K562 (cell line): ENCODE data around the gene HDLBP. TPM values are rescaled to one million over a fixed set of nuclear protein-coding genes. Genes with fewer than 3 reads are reported as not detected.

Experiments used
- ATAC-seq: fragments of 200-7000 bp; cut with Tn5 transposase; 3 replicates; pipeline ENCODE4 v1.9.1; 2020; ENCODE audit warnings: moderate library complexity
- BruUV-seq: library from RNA; stranded (reverse); fragments of 400-500 nt; replicated peaks from 2 replicates; lab custom pipeline; 2021; lab: Mats Ljungman, UMichigan
- CTCF ChIA-PET: fragments of 300-600 bp; formaldehyde crosslinking; extraction: SDS; loops from one replicate; lab custom pipeline; 2021; ENCODE audit warnings: low intra/inter-chr PET ratio; lab: Yijun Ruan, JAX
- POLR2A ChIA-PET: fragments of 300-600, 350-650 bp; sonication (Branson Sonifier 250); formaldehyde crosslinking; extraction: SDS; loops from one replicate; lab custom pipeline; 2021; ENCODE audit warnings: antibody characterized with exemption, inconsistent platforms; lab: Yijun Ruan, JAX
- DNase-seq, 4 experiments: peaks; one replicate each; pipeline versions ENCODE4 v3.0.0 to v3.0.0-alpha.2; 2011 to 2018; ENCODE audit warnings: low spot score in 3 of 4, mixed read lengths in 3 of 4; ENCODE audit errors: extremely low read depth in 1 of 4
- FAIRE-seq: peaks from 2 replicates; lab custom pipeline; 2011; peaks lifted over from hg19 to GRCh38; lab: Jason Lieb, UNC
- H2AFZ ChIP-seq: 2 replicates; pipeline ENCODE4 v1.6.0; 2011; ENCODE audit warnings: low read depth, low read length, control low read depth, inconsistent platforms
- H3K27ac ChIP-seq: fragments of 200-600 bp; 3 replicates; pipeline ENCODE4 v1.8.0; 2011; ENCODE audit warnings: low read depth, mild to moderate bottlenecking, control low read depth, inconsistent platforms, low read length, moderate library complexity, mixed read lengths; ENCODE audit errors: extremely low read depth
- H3K27me3 ChIP-seq, 2 experiments: fragments of 300-600 bp in 1 of 2; 2 replicates in 1 of 2; 3 replicates in 1 of 2; pipeline versions ENCODE4 v1.6.0 to v1.8.0; 2011; ENCODE audit warnings: inconsistent platforms in 2 of 2, low read length in 2 of 2, mild to moderate bottlenecking in 1 of 2, mixed read lengths in 1 of 2, moderate library complexity in 1 of 2; ENCODE audit not compliant: control insufficient read depth in 2 of 2, insufficient read depth in 2 of 2
- H3K36me3 ChIP-seq: fragments of 300-600 bp; 3 replicates; pipeline ENCODE4 v1.8.0; 2011; ENCODE audit warnings: mild to moderate bottlenecking, low read length, inconsistent platforms; ENCODE audit not compliant: control insufficient read depth, insufficient read depth
- H3K4me1 ChIP-seq, 2 experiments: fragments of 200-600 bp in 1 of 2; replicated peaks in 1 of 2; 2 replicates in 1 of 2; 3 replicates in 1 of 2; pipeline versions ENCODE4 v1.5.1 to v1.8.0; 2011; ENCODE audit warnings: inconsistent platforms in 2 of 2, low read length in 2 of 2, mild to moderate bottlenecking in 1 of 2, mixed read lengths in 1 of 2, moderate library complexity in 1 of 2; ENCODE audit not compliant: control insufficient read depth in 2 of 2, insufficient read depth in 2 of 2
- H3K4me2 ChIP-seq: 2 replicates; pipeline ENCODE4 v1.6.1; 2011; ENCODE audit warnings: low read length, control low read depth, inconsistent platforms, mixed read lengths; ENCODE audit not compliant: insufficient read depth
- H3K4me3 ChIP-seq: fragments of 200-600 bp; sonication (generic), shearing (Covaris generic); 2 replicates; pipeline ENCODE4 v1.5.1; 2016; ENCODE audit warnings: control low read depth, inconsistent platforms
- H3K79me2 ChIP-seq: fragments of 200-600 bp; 3 replicates; pipeline ENCODE4 v1.8.0; 2011; ENCODE audit warnings: low read length, inconsistent platforms; ENCODE audit not compliant: control insufficient read depth, insufficient read depth
- H3K9ac ChIP-seq, 2 experiments: 2 replicates each; pipeline versions ENCODE4 v1.6.0 to v1.6.1; 2011; ENCODE audit warnings: low read depth in 2 of 2, low read length in 2 of 2, control low read depth in 1 of 2, inconsistent platforms in 1 of 2, mild to moderate bottlenecking in 1 of 2, mixed read lengths in 1 of 2; ENCODE audit not compliant: insufficient read depth in 1 of 2
- H3K9me1 ChIP-seq: one replicate; pipeline ENCODE4 v1.6.0; 2011; ENCODE audit warnings: inconsistent platforms, mild to moderate bottlenecking, low read length, moderate library complexity; ENCODE audit not compliant: control insufficient read depth, insufficient read depth
- H3K9me3 ChIP-seq: replicated peaks from 2 replicates; pipeline ENCODE4 v1.5.1; 2011; ENCODE audit warnings: low read depth, low read length, inconsistent platforms; ENCODE audit not compliant: control insufficient read depth, insufficient read depth
- H4K20me1 ChIP-seq: replicated peaks from 2 replicates; pipeline ENCODE4 v1.6.1; 2011; ENCODE audit warnings: low read length, inconsistent platforms, mixed read lengths; ENCODE audit not compliant: control insufficient read depth, insufficient read depth
- ELK3 ChIP-seq: fragments of 450-650 bp; formaldehyde crosslinking; IDR thresholded peaks from 2 replicates; pipeline ENCODE4 v1.4.0; 2020; ENCODE audit warnings: mild to moderate bottlenecking
- ETS1 ChIP-seq: conservative IDR thresholded peaks from 2 replicates; pipeline ENCODE4 v1.6.1; 2011; ENCODE audit warnings: low read depth, mild to moderate bottlenecking, low read length; ENCODE audit not compliant: control insufficient read depth
- HDAC6 ChIP-seq: IDR thresholded peaks from 2 replicates; pipeline ENCODE4 v1.6.1; 2012; ENCODE audit warnings: low read depth, mild to moderate bottlenecking, control low read depth, inconsistent platforms, low read length, moderate library complexity
- MTA3 ChIP-seq: fragments of 450-650 bp; formaldehyde crosslinking; IDR thresholded peaks from 2 replicates; pipeline ENCODE4 v1.6.1; 2017; ENCODE audit warnings: mild to moderate bottlenecking, borderline replicate concordance
- ZBTB9 ChIP-seq: fragments of 450-650 bp; formaldehyde crosslinking; IDR thresholded peaks from 2 replicates; pipeline ENCODE4 v1.4.0; 2020; ENCODE audit warnings: mild to moderate bottlenecking, moderate library complexity
- WGBS: fragments of 100-300 bp; shearing (Covaris generic); methylation state at CpG from one replicate; pipeline ENCODE4 v1.1.6; 2016; ENCODE audit warnings: low coverage, mixed read lengths; ENCODE audit not compliant: insufficient coverage; ENCODE audit errors: missing lambda C conversion rate; 5-methylcytosine and 5-hydroxymethylcytosine counted together
- in situ Hi-C: fragments of 300-500 bp; cut with MboI; formaldehyde crosslinking; loops from 4 replicates; pipeline ENCODE4 v1.15.0; 2018; ENCODE audit warnings: inconsistent platforms, mixed read lengths
- intact Hi-C: fragments of 100-400 bp; cut with micrococcal nuclease; formaldehyde crosslinking; loops from 2 replicates; pipeline ENCODE4 v1.14.2; 2022
- polyA plus RNA-seq, 8 experiments: library from polyadenylated mRNA; depleted of rRNA in 4 of 8; stranded (reverse) in 5 of 8; unstranded in 3 of 8; fragments of >200 nt; fragmentation: Nextera tagmentation in 2 of 8; fragmentation: Illumina TruSeq in 1 of 8; extraction: Ambion mirVana in 2 of 8; extraction: Trizol in 1 of 8; gene quantifications; 2 replicates each; pipeline versions ENCODE4 v1.2.1 to v1.2.3, GENCODE V29; 2011 to 2014; ENCODE audit warnings: inconsistent platforms in 1 of 8, missing spikeins in 1 of 8
- total RNA-seq, 7 experiments: library from RNA; depleted of rRNA in 6 of 7; stranded (reverse); fragments of >200 nt in 6 of 7; fragmentation: Illumina TruSeq in 2 of 7; extraction: Trizol in 2 of 7; gene quantifications; 2 replicates each; pipeline versions ENCODE4 v1.2.1 to v1.2.3, GENCODE V29; 2011 to 2021; ENCODE audit warnings: low replicate concordance in 1 of 7
- TF ChIP-seq, protein P1 (sequence below): sonication (generic); formaldehyde crosslinking; IDR thresholded peaks from 2 replicates; pipeline ENCODE4 v1.8.1; 2023; ENCODE audit warnings: missing genetic modification reagents, mild to moderate bottlenecking, borderline replicate concordance

HDLBP gene
- total and polyA plus RNA-seq, 9 of the 15 experiments (the other 6 are each of a cell fraction or from before 2014, with no cell fraction given) = 24.4 to 378 (median 146) TPM

DNA sequence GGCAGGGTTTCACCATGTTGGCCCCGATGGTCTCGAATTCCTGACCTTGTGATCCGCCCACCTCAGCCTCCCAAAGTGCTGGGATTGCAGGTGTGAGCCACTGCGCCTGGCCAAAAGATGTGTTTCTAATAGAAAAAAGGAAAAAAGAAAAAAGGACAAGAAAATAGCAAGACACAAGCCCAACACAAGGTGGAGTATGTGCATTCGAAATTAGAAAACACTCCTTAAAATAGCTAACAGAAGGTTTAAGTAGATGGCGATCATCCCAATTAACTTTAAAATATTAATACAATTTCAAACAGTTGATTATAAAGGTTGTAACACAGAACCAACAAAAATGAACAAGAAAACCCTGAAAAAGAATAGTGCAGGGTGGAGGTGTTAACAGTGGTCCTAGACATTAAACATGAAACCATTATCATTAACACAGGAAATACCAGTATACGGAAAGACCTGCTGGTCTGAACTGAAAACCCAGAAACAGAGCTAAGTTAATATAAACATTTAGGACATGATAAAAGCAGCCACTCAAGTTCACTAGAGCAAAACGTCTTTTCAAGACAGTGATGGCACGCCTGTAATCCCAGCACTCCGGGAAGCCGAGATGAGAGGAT is 57.9 kb downstream of the HDLBP start:
- H3K9me1 ChIP-seq = no peaks in the 10 kb centered on the region
- in situ Hi-C loops (no loop called here), intact Hi-C loops (no loop called here)
- H3K9ac ChIP-seq = no peak overlapping the region
- H3K4me2 ChIP-seq = no peak overlapping the region
- TF ChIP-seq ZBTB9 (no peak), ETS1 (no peak), MTA3 (no peak), ELK3 (no peak), HDAC6 (no peak)
- TF ChIP-seq, protein P1, sequence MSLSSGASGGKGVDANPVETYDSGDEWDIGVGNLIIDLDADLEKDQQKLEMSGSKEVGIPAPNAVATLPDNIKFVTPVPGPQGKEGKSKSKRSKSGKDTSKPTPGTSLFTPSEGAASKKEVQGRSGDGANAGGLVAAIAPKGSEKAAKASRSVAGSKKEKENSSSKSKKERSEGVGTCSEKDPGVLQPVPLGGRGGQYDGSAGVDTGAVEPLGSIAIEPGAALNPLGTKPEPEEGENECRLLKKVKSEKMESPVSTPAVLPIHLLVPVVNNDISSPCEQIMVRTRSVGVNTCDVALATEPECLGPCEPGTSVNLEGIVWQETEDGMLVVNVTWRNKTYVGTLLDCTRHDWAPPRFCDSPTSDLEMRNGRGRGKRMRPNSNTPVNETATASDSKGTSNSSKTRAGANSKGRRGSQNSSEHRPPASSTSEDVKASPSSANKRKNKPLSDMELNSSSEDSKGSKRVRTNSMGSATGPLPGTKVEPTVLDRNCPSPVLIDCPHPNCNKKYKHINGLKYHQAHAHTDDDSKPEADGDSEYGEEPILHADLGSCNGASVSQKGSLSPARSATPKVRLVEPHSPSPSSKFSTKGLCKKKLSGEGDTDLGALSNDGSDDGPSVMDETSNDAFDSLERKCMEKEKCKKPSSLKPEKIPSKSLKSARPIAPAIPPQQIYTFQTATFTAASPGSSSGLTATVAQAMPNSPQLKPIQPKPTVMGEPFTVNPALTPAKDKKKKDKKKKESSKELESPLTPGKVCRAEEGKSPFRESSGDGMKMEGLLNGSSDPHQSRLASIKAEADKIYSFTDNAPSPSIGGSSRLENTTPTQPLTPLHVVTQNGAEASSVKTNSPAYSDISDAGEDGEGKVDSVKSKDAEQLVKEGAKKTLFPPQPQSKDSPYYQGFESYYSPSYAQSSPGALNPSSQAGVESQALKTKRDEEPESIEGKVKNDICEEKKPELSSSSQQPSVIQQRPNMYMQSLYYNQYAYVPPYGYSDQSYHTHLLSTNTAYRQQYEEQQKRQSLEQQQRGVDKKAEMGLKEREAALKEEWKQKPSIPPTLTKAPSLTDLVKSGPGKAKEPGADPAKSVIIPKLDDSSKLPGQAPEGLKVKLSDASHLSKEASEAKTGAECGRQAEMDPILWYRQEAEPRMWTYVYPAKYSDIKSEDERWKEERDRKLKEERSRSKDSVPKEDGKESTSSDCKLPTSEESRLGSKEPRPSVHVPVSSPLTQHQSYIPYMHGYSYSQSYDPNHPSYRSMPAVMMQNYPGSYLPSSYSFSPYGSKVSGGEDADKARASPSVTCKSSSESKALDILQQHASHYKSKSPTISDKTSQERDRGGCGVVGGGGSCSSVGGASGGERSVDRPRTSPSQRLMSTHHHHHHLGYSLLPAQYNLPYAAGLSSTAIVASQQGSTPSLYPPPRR (CRISPR knock-in tag) = no peak
- FAIRE-seq (no peak), DNase-seq (no peak), ATAC-seq (no peak)
- H3K79me2 ChIP-seq = no peaks in the 10 kb centered on the region; the same call in 2 of the 3 replicates
- no peak overlapping the region for H3K4me3 ChIP-seq
- no peak overlapping the region for H3K27ac ChIP-seq
- H3K36me3 ChIP-seq = peaks cover 88% of the 10 kb centered on the region
- CTCF ChIA-PET = interaction anchor here (1.1 kb wide), 1 partner anchor 402 kb away, joined by 3 read pairs; no protein-coding TSS in a partner anchor
- no TSS peak for BruUV-seq
- H3K9me3 ChIP-seq = no peaks in the 10 kb centered on the region
- POLR2A ChIA-PET = interaction anchor here (1.1 kb wide), 1 partner anchor 14 kb away, joined by 3 read pairs; no protein-coding TSS in a partner anchor
- WGBS = 89% methylated on average over 7 of the region's 11 CpGs
- H4K20me1 ChIP-seq = no peaks in the 10 kb centered on the region; the same call in 1 of the 2 replicates
- H3K4me1 ChIP-seq = no peaks in the 10 kb centered on the region
- no peak overlapping the region for H2AFZ ChIP-seq
- no peaks in the 10 kb centered on the region for H3K27me3 ChIP-seq
